H9 (cell line): ENCODE measurements around the gene NFKB2. TPM values are rescaled to one million over a fixed set of nuclear protein-coding genes. Genes with fewer than 3 reads are reported as not detected.

Source experiments
- DNase-seq: peaks from one replicate; pipeline ENCODE4 v3.0.0-alpha.2; 2017
- H2AFZ ChIP-seq: one replicate; pipeline ENCODE4 v1.6.1; 2013; ENCODE audit warnings: mild to moderate bottlenecking, low read length, control low read depth, moderate library complexity
- H2AK5ac ChIP-seq: 2 replicates; pipeline ENCODE4 v1.6.1; 2013; ENCODE audit warnings: low read length, control low read depth, mixed read lengths; ENCODE audit not compliant: insufficient read length
- H2BK120ac ChIP-seq: one replicate; pipeline ENCODE4 v1.6.1; 2013; ENCODE audit warnings: low read depth, mild to moderate bottlenecking, low read length, control low read depth, inconsistent platforms; ENCODE audit not compliant: poor library complexity, severe bottlenecking
- H2BK12ac ChIP-seq: 2 replicates; pipeline ENCODE4 v1.6.1; 2013; ENCODE audit warnings: low read length, control low read depth, mixed read lengths, low read depth; ENCODE audit not compliant: insufficient read length
- H2BK15ac ChIP-seq: 2 replicates; pipeline ENCODE4 v1.6.1; 2013; ENCODE audit warnings: low read depth, low read length, control low read depth
- H2BK20ac ChIP-seq: one replicate; pipeline ENCODE4 v1.6.1; 2013; ENCODE audit warnings: low read depth, mild to moderate bottlenecking, low read length, control low read depth, inconsistent platforms; ENCODE audit not compliant: poor library complexity, severe bottlenecking
- H2BK5ac ChIP-seq: 2 replicates; pipeline ENCODE4 v1.6.1; 2013; ENCODE audit warnings: low read length, control low read depth, mixed read lengths; ENCODE audit not compliant: insufficient read length
- H3K14ac ChIP-seq: 2 replicates; pipeline ENCODE4 v1.6.1; 2013; ENCODE audit warnings: low read length, control low read depth; ENCODE audit not compliant: insufficient read depth
- H3K18ac ChIP-seq: 2 replicates; pipeline ENCODE4 v1.6.1; 2013; ENCODE audit warnings: low read depth, mild to moderate bottlenecking, mixed read lengths, low read length, control low read depth; ENCODE audit not compliant: insufficient read length
- H3K23ac ChIP-seq: 2 replicates; pipeline ENCODE4 v1.6.1; 2013; ENCODE audit warnings: low read length, control low read depth, mixed read lengths, low read depth; ENCODE audit not compliant: insufficient read length
- H3K23me2 ChIP-seq: 2 replicates; pipeline ENCODE4 v1.6.1; 2013; ENCODE audit warnings: low read depth, mild to moderate bottlenecking, mixed read lengths, low read length, control low read depth; ENCODE audit not compliant: insufficient read length, poor library complexity, severe bottlenecking
- H3K27ac ChIP-seq: 2 replicates; pipeline ENCODE4 v1.5.1; 2013; ENCODE audit warnings: low read length, control low read depth, mixed read lengths, low read depth; ENCODE audit not compliant: insufficient read length
- H3K27me3 ChIP-seq: 2 replicates; pipeline ENCODE4 v1.6.1; 2013; ENCODE audit warnings: low read length, control low read depth, inconsistent platforms; ENCODE audit not compliant: insufficient read depth
- H3K4ac ChIP-seq: 2 replicates; pipeline ENCODE4 v1.6.1; 2013; ENCODE audit warnings: low read depth, mild to moderate bottlenecking, control low read depth, inconsistent platforms, low read length, moderate library complexity
- H3K4me1 ChIP-seq: 2 replicates; pipeline ENCODE4 v1.6.1; 2013; ENCODE audit warnings: low read length, control low read depth, inconsistent platforms; ENCODE audit not compliant: insufficient read depth
- H3K4me2 ChIP-seq: 2 replicates; pipeline ENCODE4 v1.6.1; 2013; ENCODE audit warnings: low read length, control low read depth, mixed read lengths; ENCODE audit not compliant: insufficient read length, insufficient read depth
- H3K56ac ChIP-seq: 2 replicates; pipeline ENCODE4 v1.6.1; 2013; ENCODE audit warnings: low read depth, mild to moderate bottlenecking, mixed read lengths, low read length, control low read depth; ENCODE audit not compliant: insufficient read length
- H3K79me1 ChIP-seq: 2 replicates; pipeline ENCODE4 v1.6.1; 2013; ENCODE audit warnings: low read depth, mild to moderate bottlenecking, moderate library complexity, low read length, control low read depth, inconsistent platforms; ENCODE audit not compliant: insufficient read depth, poor library complexity, severe bottlenecking
- H3K79me2 ChIP-seq: 2 replicates; pipeline ENCODE4 v1.6.1; 2013; ENCODE audit warnings: low read length, control low read depth, inconsistent platforms; ENCODE audit not compliant: insufficient read depth
- H3K9ac ChIP-seq: 2 replicates; pipeline ENCODE4 v1.6.1; 2013; ENCODE audit warnings: low read length, control low read depth, mixed read lengths; ENCODE audit not compliant: insufficient read length; ENCODE audit errors: extremely low read depth
- H3K9me3 ChIP-seq: one replicate; pipeline ENCODE4 v1.6.1; 2013; ENCODE audit warnings: low read depth, low read length, inconsistent platforms; ENCODE audit not compliant: control insufficient read depth
- H3T11ph ChIP-seq: one replicate; pipeline ENCODE4 v1.6.1; 2013; ENCODE audit warnings: mild to moderate bottlenecking, low read length, control low read depth, inconsistent platforms
- H4K20me1 ChIP-seq: one replicate; pipeline ENCODE4 v1.6.1; 2013; ENCODE audit not compliant: control insufficient read depth, insufficient read length, insufficient read depth
- H4K5ac ChIP-seq: 2 replicates; pipeline ENCODE4 v1.6.1; 2013; ENCODE audit warnings: low read depth, mild to moderate bottlenecking, mixed read lengths, low read length, control low read depth; ENCODE audit not compliant: insufficient read length
- H4K8ac ChIP-seq: replicated peaks from 2 replicates; pipeline ENCODE4 v1.6.1; 2013; ENCODE audit warnings: low read length, control low read depth, mixed read lengths, low read depth; ENCODE audit not compliant: insufficient read length
- H4K91ac ChIP-seq: 2 replicates; pipeline ENCODE4 v1.6.1; 2013; ENCODE audit warnings: low read depth, mild to moderate bottlenecking, moderate library complexity, mixed read lengths, low read length, control low read depth; ENCODE audit not compliant: insufficient read length
- H3K27ac Mint-ChIP-seq, 3 experiments: 2 replicates in 2 of 3; 3 replicates in 1 of 3; pipeline ENCODE4 v1.8.0; 2020 to 2021; ENCODE audit warnings: mixed read lengths in 3 of 3, mild to moderate bottlenecking in 1 of 3, moderate library complexity in 1 of 3
- H3K27me3 Mint-ChIP-seq: 2 replicates; pipeline ENCODE4 v1.8.0; 2021; ENCODE audit warnings: low read depth, mild to moderate bottlenecking, moderate library complexity, mixed read lengths
- H3K36me3 Mint-ChIP-seq, 3 experiments: 2 replicates in 2 of 3; 3 replicates in 1 of 3; pipeline ENCODE4 v1.8.0; 2020 to 2021; ENCODE audit warnings: low read depth in 3 of 3, mixed read lengths in 3 of 3; ENCODE audit not compliant: insufficient read depth in 1 of 3
- H3K4me1 Mint-ChIP-seq, 2 experiments: 2 replicates each; pipeline ENCODE4 v1.8.0; 2020; ENCODE audit warnings: mixed read lengths in 2 of 2
- H3K4me3 Mint-ChIP-seq, 2 experiments: 2 replicates in 1 of 2; 3 replicates in 1 of 2; pipeline ENCODE4 v1.8.0; 2020 to 2021; ENCODE audit warnings: mild to moderate bottlenecking in 2 of 2, mixed read lengths in 2 of 2, moderate library complexity in 1 of 2
- H3K9me3 Mint-ChIP-seq, 2 experiments: 2 replicates in 1 of 2; 3 replicates in 1 of 2; pipeline ENCODE4 v1.8.0; 2020; ENCODE audit warnings: mild to moderate bottlenecking in 2 of 2, mixed read lengths in 2 of 2, moderate library complexity in 1 of 2
- WGBS: extraction: QIAGEN DNeasy Blood & Tissue Kit; methylation state at CpG from one replicate; pipeline ENCODE4 v1.1.7; 2013; ENCODE audit warnings: missing lambda C conversion rate, low lambda C conversion rate, mixed read lengths; ENCODE audit not compliant: insufficient read length; ENCODE audit errors: extremely low coverage; 5-methylcytosine and 5-hydroxymethylcytosine counted together
- total RNA-seq: library from RNA; stranded (reverse); gene quantifications from 2 replicates; pipeline ENCODE4 v1.2.1, GENCODE V29; 2021
- TF ChIP-seq, protein P1 (sequence below): fragments of 200-600 bp; sonication (generic); conservative IDR thresholded peaks from 3 replicates; pipeline ENCODE4 v1.8.0; 2021; ENCODE audit warnings: antibody characterized with exemption, mild to moderate bottlenecking

NFKB2 gene
- total RNA-seq, 1 experiment from 2014 or later, result 23.7 TPM

- Mint-ChIP-seq H3K27ac (no peak overlapping the region), H3K4me1 (peaks cover 6 to 14% of the 10 kb centered on the region in 2 experiments), H3K36me3 (peaks cover 6 to 17% (median 16%) of the 10 kb centered on the region in 3 experiments; a peak in 5 of 7 replicates), H3K27me3 (peaks cover 12% of the 10 kb centered on the region), H3K4me3 (no peak overlapping the region), H3K9me3 (no peaks in the 10 kb centered on the region)
- Histone ChIP-seq H2BK20ac (no peak overlapping the region), H3K27me3 (no peaks in the 10 kb centered on the region), H2BK120ac (no peak overlapping the region), H3K79me1 (no peaks in the 10 kb centered on the region), H3K56ac (no peak overlapping the region), H3K4me1 (no peaks in the 10 kb centered on the region; the same call in 1 of the 2 replicates), H3K23ac (no peak overlapping the region), H2BK15ac (no peak overlapping the region), H2AK5ac (no peak overlapping the region), H2BK12ac (no peak overlapping the region), H3K9me3 (no peaks in the 10 kb centered on the region), H3K4me2 (no peak overlapping the region), H2AFZ (no peak overlapping the region), H4K20me1 (no peaks in the 10 kb centered on the region), H3K4ac (no peak overlapping the region), H3K27ac (no peak overlapping the region), H3K79me2 (no peaks in the 10 kb centered on the region), H4K5ac (no peak overlapping the region), H3K18ac (no peak overlapping the region), H3K14ac (no peak overlapping the region), H4K91ac (no peak overlapping the region), H3T11ph (no peak overlapping the region), H2BK5ac (no peak overlapping the region), H3K9ac (no peak overlapping the region), H3K23me2 (peaks cover 25% of the 10 kb centered on the region), H4K8ac (no peak overlapping the region)
- TF ChIP-seq, protein P1, sequence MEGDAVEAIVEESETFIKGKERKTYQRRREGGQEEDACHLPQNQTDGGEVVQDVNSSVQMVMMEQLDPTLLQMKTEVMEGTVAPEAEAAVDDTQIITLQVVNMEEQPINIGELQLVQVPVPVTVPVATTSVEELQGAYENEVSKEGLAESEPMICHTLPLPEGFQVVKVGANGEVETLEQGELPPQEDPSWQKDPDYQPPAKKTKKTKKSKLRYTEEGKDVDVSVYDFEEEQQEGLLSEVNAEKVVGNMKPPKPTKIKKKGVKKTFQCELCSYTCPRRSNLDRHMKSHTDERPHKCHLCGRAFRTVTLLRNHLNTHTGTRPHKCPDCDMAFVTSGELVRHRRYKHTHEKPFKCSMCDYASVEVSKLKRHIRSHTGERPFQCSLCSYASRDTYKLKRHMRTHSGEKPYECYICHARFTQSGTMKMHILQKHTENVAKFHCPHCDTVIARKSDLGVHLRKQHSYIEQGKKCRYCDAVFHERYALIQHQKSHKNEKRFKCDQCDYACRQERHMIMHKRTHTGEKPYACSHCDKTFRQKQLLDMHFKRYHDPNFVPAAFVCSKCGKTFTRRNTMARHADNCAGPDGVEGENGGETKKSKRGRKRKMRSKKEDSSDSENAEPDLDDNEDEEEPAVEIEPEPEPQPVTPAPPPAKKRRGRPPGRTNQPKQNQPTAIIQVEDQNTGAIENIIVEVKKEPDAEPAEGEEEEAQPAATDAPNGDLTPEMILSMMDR, result no peak
- no CpG with 5 or more reads among the region's 9 CpGs for WGBS
- DNase-seq, result no peak
Observed at GRCh38 chr10:102424145-102424544, 28.6 kb downstream of the NFKB2 start.
